Kidney epithelial cell (primary cell): ENCODE measurements around the gene VPS51. TPM values are rescaled to one million over a fixed set of nuclear protein-coding genes. Genes with fewer than 3 reads are reported as not detected.
"Not testable (repeated sequence)": the region's sequence is repeated elsewhere in the genome, so short reads cannot be mapped to it uniquely, and the experiment has no call there.

ENCODE experiments used
- DNase-seq: peaks from one replicate; pipeline ENCODE4 v3.0.0-alpha.2; 2010; ENCODE audit warnings: low read depth
- H3K27me3 ChIP-seq: 2 replicates; pipeline ENCODE4 v1.6.0; 2011; ENCODE audit warnings: low read length; ENCODE audit not compliant: control insufficient read depth, insufficient read depth
- H3K36me3 ChIP-seq: 2 replicates; pipeline ENCODE4 v1.5.1; 2011; ENCODE audit warnings: low read length; ENCODE audit not compliant: control insufficient read depth, insufficient read depth
- H3K4me3 ChIP-seq: 2 replicates; pipeline ENCODE4 v1.5.1; 2011; ENCODE audit warnings: low read depth, mild to moderate bottlenecking, control low read depth, low read length
- CTCF ChIP-seq: IDR thresholded peaks from 2 replicates; pipeline ENCODE4 v1.5.1; 2011; ENCODE audit warnings: mild to moderate bottlenecking, moderate library complexity, low read length, control low read depth, inconsistent platforms; ENCODE audit not compliant: insufficient read depth, poor library complexity, severe bottlenecking
- total RNA-seq: library from RNA; depleted of rRNA; stranded (reverse); fragments of >200 nt; gene quantifications from 2 replicates; pipeline ENCODE4 v1.2.3, GENCODE V29; 2015

VPS51 gene
- total RNA-seq, 1 donor from 2014 or later, result 391 TPM

DNA sequence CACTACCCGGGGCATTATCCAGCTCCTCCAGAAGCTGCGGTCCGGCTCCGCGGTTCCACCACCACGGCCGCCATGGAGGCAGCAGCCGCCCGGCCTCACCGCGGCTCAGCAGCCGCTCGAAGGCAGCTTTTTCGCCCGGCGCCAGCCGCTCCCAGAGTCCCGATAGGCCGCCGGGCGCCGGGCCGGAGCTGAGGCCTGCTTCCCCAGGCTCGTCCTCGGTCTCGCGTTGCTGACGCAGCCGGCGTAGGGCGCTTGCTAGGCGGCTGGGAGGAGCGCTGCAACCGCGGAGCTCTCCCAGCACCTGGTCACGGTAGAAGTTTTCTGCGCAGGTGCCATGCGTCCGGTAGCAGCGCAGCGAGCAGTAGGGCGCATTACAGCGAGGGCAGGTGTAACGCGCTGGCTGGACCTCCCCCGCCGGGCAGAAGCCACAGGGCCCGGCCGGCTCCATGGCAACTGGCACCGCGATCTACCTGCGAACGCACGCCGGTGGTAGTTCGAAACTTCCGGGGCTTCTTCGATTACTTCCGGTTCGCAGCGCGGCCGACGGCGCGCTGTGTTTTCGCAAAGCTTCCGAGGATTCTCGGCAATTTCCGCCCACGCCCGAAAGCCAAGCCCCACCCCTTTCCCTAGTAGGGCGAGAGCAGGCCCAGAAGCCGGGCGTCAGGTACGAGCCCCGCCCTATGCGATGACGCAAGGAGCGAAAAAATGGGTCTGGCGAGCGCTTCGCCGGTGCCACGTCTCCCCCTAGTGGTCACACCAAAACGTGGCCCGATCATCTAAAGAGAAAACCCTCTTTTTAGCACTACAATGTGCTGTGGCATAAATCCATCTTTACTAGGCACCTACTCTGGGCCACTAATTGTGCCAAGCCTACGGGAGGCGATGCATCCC, 21.4 kb downstream of the VPS51 start, which contains the start of gene ZNHIT2:
TSS of gene ZNHIT2 (minus strand) at position 496 of the 891 bp plus-strand sequence. CDS start at position 448, 48 bp downstream.
- Histone ChIP-seq H3K36me3 (peaks cover 9% of the 10 kb centered on the region), H3K4me3 (peak within 1 kb of the TSS; percentile 96), H3K27me3 (no peaks in the 10 kb centered on the region)
- peak; percentile 89 for DNase-seq
- peak; percentile 93 for TF ChIP-seq CTCF

DNA sequence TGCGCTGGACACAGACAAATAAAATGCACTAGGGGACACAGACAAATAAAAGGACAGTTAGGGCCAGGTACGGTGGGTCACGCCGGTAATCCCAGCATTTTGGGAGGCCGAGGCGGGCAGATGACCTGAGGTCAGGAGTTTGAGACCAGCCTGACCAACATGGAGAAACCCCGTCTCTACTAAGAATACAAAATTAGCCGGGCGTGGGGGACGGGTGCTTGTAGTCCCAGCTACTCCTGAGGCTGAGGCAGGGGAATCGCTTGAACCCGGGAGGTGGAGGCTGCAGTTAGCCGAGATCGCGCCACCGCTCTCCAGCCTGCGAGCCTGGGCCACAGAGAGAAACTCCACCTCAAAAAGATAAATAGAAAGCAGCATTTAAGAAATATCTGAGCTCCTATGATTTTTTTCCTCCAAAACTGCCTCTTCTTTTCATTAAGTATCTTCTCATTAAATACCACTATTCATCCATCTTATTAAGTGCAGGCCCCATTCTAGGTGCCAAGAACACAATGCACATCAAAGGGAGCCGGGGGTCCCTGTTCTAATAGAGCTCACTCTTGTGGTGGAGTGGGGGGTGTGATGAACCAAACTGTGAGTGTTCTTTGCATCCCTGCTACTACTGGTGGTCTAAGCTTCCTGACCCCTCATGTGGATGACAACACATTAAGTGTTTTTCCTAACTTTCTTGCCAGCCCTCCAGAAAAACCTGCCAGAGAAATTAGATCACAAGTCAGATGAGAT, 22.3 kb downstream of the VPS51 start:
- Histone ChIP-seq H3K27me3 (no peaks in the 10 kb centered on the region), H3K4me3 (no peak overlapping the region), H3K36me3 (peaks cover 9% of the 10 kb centered on the region)
- TF ChIP-seq CTCF, result no peak
- DNase-seq, result no peak

- H3K4me3 ChIP-seq, H3K27me3 ChIP-seq, H3K36me3 ChIP-seq, DNase-seq: not testable (repeated sequence)
Observed at GRCh38 chr11:65118891-65119669, 23.1 kb downstream of the VPS51 start.

DNA sequence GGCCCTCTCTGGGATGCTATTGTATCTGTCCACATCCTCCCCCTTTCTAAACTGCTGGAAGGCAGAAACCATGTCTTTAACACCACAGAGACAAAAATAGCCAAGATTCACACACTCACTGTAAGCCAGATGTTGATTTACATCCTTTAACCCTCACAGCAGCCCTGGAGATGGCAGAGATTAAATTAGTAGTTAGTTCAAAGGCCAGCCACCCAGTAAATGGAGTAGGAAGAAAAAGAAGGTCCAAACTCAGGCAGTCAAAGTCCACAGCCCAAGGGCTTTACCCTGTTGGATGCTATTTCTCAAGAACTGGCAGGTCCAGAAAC, 23.6 kb downstream of the VPS51 start:
- no peaks in the 10 kb centered on the region for H3K27me3 ChIP-seq
- no peak for DNase-seq
- H3K36me3 ChIP-seq, result peaks cover 11% of the 10 kb centered on the region
- no peak overlapping the region for H3K4me3 ChIP-seq
- no peak for TF ChIP-seq CTCF

GRCh38 chr11:65120831-65121230, 24.8 kb downstream of the VPS51 start:
- no peaks in the 10 kb centered on the region for H3K27me3 ChIP-seq
- peaks cover 7% of the 10 kb centered on the region for H3K36me3 ChIP-seq
- H3K4me3 ChIP-seq, result peak overlapping the region; percentile 99
- DNase-seq, result no peak
- TF ChIP-seq CTCF, result no peak

DNA sequence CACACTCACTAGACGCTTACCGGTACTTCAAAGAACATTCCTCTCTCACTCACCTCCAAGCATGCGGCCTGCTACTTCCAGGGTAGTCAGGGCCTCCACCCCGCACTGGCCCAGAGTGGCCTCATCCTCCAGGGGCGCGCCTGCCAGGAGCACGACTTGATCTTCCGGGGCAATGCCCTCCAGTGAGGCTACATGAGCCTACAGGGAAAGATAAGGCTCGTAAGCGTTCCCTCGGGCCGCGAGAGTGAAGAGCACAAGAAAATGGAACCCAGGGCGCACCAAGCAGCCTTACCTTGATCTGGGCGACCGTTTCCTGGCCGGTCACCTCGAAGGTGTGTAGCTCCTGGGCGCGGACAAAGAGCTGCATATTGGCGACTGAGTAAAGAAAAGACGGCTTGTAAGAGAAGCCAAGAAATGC, 25.4 kb downstream of the VPS51 start:
- no peaks in the 10 kb centered on the region for H3K27me3 ChIP-seq
- DNase-seq, result no peak
- peak overlapping the region; percentile 99 for H3K4me3 ChIP-seq
- peaks cover 7% of the 10 kb centered on the region for H3K36me3 ChIP-seq
- no peak for TF ChIP-seq CTCF
